GM18508 (cell line): Measurements from ENCODE around the gene PDLIM1.
A peak's percentile ranks its signal among the peaks of the same experiment; 100 is the strongest.

Source experiments
- ATAC-seq: cut with Tn5 transposase; IDR thresholded peaks from one replicate; pipeline ENCODE4 v1.9.1; 2021; ENCODE audit warnings: moderate number of reproducible peaks; ENCODE audit not compliant: insufficient read depth, unreplicated experiment

PDLIM1 gene

GRCh38 chr10:95315509-95315908, 24.7 kb upstream of the PDLIM1 start:
- ATAC-seq = no peak

- ATAC-seq = no peak
Observed at GRCh38 chr10:95314192-95314918, 23.6 kb upstream of the PDLIM1 start.

- no peak for ATAC-seq
Observed at GRCh38 chr10:95312986-95313495, 22.2 kb upstream of the PDLIM1 start.

GRCh38 chr10:95312257-95312656, 21.5 kb upstream of the PDLIM1 start:
- ATAC-seq = no peak

GRCh38 chr10:95309958-95310357, 19.2 kb upstream of the PDLIM1 start:
- ATAC-seq = no peak

GRCh38 chr10:95308389-95309302, 17.8 kb upstream of the PDLIM1 start:
- no peak for ATAC-seq

- no peak for ATAC-seq
Observed at GRCh38 chr10:95306851-95307250, 16.0 kb upstream of the PDLIM1 start.

- no peak for ATAC-seq
Observed at GRCh38 chr10:95306318-95306650, 15.5 kb upstream of the PDLIM1 start.

- ATAC-seq = no peak
Observed at GRCh38 chr10:95305606-95306317, 15.0 kb upstream of the PDLIM1 start.

GRCh38 chr10:95304976-95305375, 14.2 kb upstream of the PDLIM1 start:
- ATAC-seq = no peak

- ATAC-seq = no peak
Observed at GRCh38 chr10:95304463-95304862, 13.7 kb upstream of the PDLIM1 start.

- no peak for ATAC-seq
Observed at GRCh38 chr10:95303950-95304349, 13.1 kb upstream of the PDLIM1 start.

- ATAC-seq = no peak
Observed at GRCh38 chr10:95303535-95303934, 12.7 kb upstream of the PDLIM1 start.

GRCh38 chr10:95300022-95300539, 9.3 kb upstream of the PDLIM1 start:
- no peak for ATAC-seq

- ATAC-seq = peak; percentile 28
Observed at GRCh38 chr10:95297402-95297801, 6.6 kb upstream of the PDLIM1 start.

- no peak for ATAC-seq
Observed at GRCh38 chr10:95296764-95297163, 6.0 kb upstream of the PDLIM1 start.

GRCh38 chr10:95295031-95295755, 4.4 kb upstream of the PDLIM1 start:
- peak; percentile 74 for ATAC-seq

GRCh38 chr10:95293631-95294030, 2.8 kb upstream of the PDLIM1 start:
- no peak for ATAC-seq

- no peak for ATAC-seq
Observed at GRCh38 chr10:95291365-95292039, 699 bp upstream of the PDLIM1 start.
